ENCODE measurements around the gene TAOK1.
"Not testable (repeated sequence)": the region's sequence is repeated elsewhere in the genome, so short reads cannot be mapped to it uniquely, and the experiment has no call there.

Gene TAOK1

DNA sequence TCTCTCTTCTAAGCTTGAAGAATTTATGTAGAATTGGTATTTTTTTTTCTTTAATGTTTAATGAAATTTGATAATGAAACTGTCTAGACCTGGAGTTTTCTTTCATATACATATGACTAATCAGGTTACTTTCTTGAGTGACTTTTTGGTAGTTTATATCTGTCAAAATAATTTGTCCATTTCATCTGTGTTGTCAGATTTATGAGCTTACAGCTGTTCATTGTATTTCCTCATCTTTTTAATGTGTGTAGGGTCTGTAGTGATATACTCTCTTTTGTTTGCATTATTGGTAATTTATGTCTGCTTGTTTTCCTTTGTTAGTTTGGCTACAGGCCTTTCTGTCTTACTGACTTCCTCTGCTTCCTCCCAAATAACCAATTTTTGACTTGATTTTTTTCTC lies 55.7 kb downstream of the TAOK1 start:
- no peak for DNase-seq (ENCODE audit: low spot score)

GRCh38 chr17:29449865-29450671 lies 59.9 kb downstream of the TAOK1 start:
- no peak for DNase-seq (ENCODE audit: low spot score)

- no peak for DNase-seq (ENCODE audit: low spot score)
Measured at GRCh38 chr17:29451121-29451742, 61.1 kb downstream of the TAOK1 start.

DNA sequence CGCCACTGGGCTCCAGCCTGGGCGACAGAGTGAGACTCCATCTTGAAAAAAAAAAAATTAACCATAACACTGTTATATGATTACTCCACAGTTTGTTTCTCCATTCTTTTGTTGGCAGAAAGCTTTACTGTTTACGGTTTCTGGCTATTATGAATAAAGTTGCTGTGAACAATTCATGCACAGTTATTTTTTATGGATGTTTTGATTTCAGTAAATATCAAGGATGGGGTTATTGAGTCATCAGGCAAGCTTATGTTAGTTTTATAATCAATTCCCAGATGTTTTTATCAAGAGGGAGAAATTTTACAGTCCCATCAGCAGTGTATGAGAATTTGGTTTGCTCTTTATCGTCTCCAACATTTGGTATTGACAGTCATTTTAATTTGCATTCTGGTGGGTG lies 67.9 kb downstream of the TAOK1 start:
- no peak for DNase-seq (ENCODE audit: low spot score)

DNA sequence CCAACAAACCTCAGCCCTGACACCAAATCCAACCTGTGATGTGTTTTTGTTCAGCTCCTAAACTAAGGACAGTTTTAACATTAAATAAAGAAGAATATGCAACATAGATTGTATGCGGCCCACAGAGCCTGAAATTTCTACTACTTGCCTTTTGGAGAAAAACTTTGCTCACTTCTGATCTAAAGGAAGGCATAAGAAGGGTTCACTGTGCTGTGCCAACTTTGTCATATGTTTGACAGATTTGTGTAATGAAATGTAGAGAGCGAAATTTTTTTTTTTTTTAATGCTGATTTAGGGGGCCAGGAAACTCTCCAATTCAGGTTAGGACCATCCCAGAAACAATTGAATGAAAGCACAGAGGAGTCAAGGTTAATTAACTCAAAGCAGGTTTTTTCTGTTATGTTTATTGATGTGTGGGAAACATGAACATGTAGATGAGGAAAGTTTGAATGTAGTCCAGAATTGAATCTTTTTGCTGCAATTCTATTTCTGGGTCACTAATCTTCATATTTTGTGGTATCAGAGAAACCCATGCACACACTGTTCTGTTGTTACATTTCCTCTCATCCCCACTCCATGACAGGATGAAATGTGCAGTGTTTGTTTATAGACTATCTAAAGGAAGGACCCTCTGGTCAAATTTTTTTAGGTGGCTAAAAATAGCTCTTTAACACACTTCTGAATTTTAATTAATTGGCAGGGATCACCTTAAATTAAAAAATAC lies 71.5 kb downstream of the TAOK1 start:
- DNase-seq (ENCODE audit: low spot score) = no peak

- no peak for DNase-seq (ENCODE audit: low spot score)
Measured at GRCh38 chr17:29469276-29469675, 79.1 kb downstream of the TAOK1 start.

DNA sequence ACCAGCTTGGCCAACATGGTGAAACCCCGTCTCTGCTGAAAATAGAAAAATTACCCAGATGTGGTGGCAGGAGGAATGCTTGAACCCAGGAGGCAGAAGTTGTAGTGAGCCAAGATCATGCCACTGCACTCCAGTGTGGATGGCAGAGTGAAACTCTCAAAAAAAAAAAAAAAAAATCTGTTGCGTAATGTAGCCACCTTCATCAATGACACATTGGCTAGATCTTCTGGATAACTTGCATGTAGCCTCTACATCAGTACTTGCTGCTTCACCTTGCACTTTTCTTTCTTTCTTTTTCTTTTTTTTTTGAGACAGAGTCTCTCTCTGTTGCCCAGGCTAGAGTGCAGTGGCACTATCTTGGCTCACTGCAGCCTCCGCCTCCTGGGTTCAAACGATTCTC lies 83.3 kb downstream of the TAOK1 start:
- not testable (repeated sequence) for DNase-seq (ENCODE audit: low spot score)

DNA sequence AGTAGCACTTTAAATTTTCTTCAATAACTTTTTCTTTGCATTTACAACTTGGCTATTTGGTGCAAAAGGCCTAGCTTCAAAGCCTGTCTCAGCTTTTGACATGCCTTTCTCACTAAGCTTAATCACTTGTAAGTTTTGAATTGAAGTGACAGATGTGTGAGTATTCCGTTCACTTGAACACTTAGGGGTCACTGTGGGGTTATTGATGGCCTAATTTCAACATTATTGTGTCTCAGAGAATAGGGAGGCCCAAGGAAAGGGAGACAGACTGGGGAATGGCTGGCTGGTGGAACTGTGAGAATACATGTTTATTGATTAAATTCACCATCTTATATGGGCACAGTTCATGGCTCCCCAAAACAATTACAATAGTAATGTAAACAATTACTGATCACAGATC lies 84.1 kb downstream of the TAOK1 start:
- no peak for DNase-seq (ENCODE audit: low spot score)

DNA sequence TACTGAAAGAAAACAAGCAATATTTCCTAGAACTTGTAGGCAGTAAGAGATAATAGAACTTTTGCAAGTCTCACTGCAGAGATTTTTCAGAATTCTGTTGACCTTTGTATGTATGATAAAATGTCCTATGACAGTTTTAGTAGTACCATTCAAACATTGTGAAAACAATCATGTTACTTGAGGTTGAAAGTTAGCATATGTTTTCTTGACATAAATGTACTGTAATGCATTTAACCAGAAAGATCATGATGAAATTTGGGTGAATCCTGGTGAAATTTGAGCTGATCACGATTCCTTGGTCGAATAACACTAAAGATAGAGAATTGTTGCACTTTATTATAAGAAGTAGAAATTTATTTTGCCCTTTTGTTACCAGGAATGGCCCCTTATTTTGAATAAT lies 85.7 kb downstream of the TAOK1 start:
- no peak for DNase-seq (ENCODE audit: low spot score)

GRCh38 chr17:29480249-29480928 lies 90.2 kb downstream of the TAOK1 start:
- not testable (repeated sequence) for DNase-seq (ENCODE audit: low spot score)

- DNase-seq (ENCODE audit: low spot score) = no peak
Measured at GRCh38 chr17:29483503-29483902, 93.3 kb downstream of the TAOK1 start.

- no peak for DNase-seq (ENCODE audit: low spot score)
Measured at GRCh38 chr17:29495011-29495410, 104.8 kb downstream of the TAOK1 start.

DNA sequence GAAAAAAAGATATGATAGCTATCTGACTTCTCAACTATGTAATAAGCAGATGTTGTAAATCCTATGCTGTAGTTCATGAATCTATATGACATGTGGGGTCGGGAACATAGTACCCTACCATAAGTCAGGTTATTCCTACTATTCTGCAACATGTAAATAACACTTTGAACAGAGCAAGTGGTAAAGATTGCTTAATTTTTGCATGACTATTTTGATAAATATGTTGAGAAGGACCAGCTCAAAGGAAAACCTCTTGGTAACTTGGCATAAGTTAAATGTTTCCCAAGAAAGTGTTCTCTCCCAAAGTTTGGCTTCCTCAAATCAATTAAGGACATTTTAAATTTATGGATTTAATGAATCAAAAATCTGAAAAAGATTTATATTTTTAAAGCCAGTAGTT lies 114.5 kb downstream of the TAOK1 start:
- no peak for DNase-seq (ENCODE audit: low spot score)

DNA sequence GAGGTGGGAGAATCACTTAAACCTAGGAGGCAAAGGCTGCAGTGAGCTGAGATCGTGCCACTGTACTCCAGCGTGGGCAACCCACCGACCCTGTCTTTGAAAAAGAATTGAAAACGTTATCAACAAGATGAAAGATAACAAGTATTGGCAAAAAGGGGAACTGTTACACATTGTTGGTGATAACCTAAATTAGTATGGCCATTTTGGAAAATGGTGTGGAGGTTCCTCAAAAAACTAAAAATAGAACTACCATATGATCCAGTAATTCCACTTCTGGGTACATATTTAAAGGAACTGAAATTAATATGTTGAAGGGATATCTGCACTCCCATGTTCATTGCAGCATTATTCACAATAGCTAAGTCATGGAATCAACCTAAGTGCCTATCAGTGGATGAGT lies 115.7 kb downstream of the TAOK1 start:
- no peak for DNase-seq (ENCODE audit: low spot score)

GRCh38 chr17:29510953-29511352 lies 120.8 kb downstream of the TAOK1 start:
- no peak for DNase-seq (ENCODE audit: low spot score)

DNA sequence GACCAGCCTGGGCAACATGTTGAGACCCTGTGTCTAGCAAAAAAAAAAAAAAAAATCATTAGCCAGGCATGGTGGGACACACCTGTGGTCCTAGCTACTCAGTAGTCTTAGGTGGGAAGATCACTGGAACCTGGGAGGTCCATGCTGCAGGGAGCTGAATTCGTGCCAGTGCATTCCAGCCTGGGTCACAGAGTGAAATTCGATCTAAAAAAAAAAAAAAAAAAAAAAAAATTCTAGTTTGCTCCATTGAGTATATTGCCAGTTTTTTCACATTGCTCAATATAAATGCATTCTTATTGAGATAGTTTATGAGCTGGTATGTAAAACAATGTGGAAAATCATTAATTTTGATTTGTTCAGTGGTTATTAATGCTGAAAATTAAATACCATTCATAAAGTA lies 124.6 kb downstream of the TAOK1 start:
- no peak for DNase-seq (ENCODE audit: low spot score)

GRCh38 chr17:29518359-29518758 lies 128.2 kb downstream of the TAOK1 start:
- DNase-seq (ENCODE audit: low spot score) = no peak

DNA sequence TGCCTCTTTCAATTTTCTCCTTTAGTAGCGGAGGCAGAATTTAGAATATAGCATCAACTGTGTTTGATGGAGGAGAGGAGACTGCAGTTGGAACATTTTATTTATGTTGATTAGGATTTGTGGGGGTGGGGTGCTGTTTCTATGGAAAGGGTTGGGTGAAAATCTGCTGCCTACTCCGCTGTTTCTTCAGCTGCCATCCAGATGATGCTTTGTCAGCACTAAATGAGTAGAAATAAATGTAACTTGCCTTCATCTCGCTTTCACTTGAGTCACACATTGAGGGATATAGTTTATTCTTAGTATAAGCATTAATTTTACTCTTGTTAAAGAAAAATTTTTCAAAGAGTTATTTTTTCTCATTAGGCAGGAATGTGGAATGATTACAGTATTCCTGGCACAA lies 134.5 kb downstream of the TAOK1 start:
- no peak for DNase-seq (ENCODE audit: low spot score)

- no peak for DNase-seq (ENCODE audit: low spot score)
Measured at GRCh38 chr17:29526322-29526721, 136.2 kb downstream of the TAOK1 start.

DNA sequence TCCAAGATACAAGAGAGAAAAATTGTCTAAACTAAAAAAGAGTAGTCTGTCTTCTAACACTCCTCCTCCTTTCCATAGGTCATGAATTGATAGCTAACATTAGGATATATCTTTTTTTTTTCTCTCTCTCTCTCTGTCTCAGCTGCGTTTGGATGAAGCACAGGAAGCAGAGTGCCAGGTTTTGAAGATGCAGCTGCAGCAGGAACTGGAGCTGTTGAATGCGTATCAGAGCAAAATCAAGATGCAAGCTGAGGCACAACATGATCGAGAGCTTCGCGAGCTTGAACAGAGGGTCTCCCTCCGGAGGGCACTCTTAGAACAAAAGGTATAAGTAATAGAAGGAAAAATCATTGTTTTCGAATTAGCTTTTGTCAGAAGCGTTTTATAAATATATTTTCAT lies 143.8 kb downstream of the TAOK1 start:
- DNase-seq (ENCODE audit: low spot score) = no peak

GRCh38 chr17:29544066-29544465 lies 153.9 kb downstream of the TAOK1 start:
- no peak for DNase-seq (ENCODE audit: low spot score)

GRCh38 chr17:29546085-29546484 lies 155.9 kb downstream of the TAOK1 start:
- DNase-seq (ENCODE audit: low spot score) = no peak

- DNase-seq (ENCODE audit: low spot score) = no peak
Measured at GRCh38 chr17:29546830-29547229, 156.7 kb downstream of the TAOK1 start.
